Measurements from ENCODE around the gene PKHD1. TPM values are rescaled to one million over a fixed set of nuclear protein-coding genes. Genes with fewer than 3 reads are reported as not detected.

Gene PKHD1
- total RNA-seq, 2 donors from 2014 or later: 33.3 to 53.4 TPM

- no peaks in the 10 kb centered on the region for H3K36me3 ChIP-seq (replicated peaks in 1 of 2; ENCODE audit: insufficient read depth in 1 of 2, low read depth in 2 of 2)
- H3K4me1 ChIP-seq: peaks cover 29% of the 10 kb centered on the region
- no peak for TF ChIP-seq POLR2A (IDR thresholded peaks at IDR 0.05)
- no peak for TF ChIP-seq CTCF (IDR thresholded peaks at IDR 0.05)
- H3K4me3 ChIP-seq: no peak overlapping the region
- no peak for ATAC-seq
- peak overlapping the region in 1 of 4 donors; percentile 81 for H3K27ac ChIP-seq
- no peaks in the 10 kb centered on the region for H3K9me3 ChIP-seq
- H3K27me3 ChIP-seq: no peaks in the 10 kb centered on the region
- no peak for DNase-seq
- intact Hi-C loops (cut with DNase I): no loop called here
Observed at GRCh38 chr6:52126231-52126630, 38.8 kb upstream of the PKHD1 start.

GRCh38 chr6:52125572-52125971 lies 38.2 kb upstream of the PKHD1 start:
- ATAC-seq: no peak
- H3K36me3 ChIP-seq (replicated peaks in 1 of 2; ENCODE audit: insufficient read depth in 1 of 2, low read depth in 2 of 2): no peaks in the 10 kb centered on the region
- peak overlapping the region in 3 of 4 donors; percentile 45 to 81 (median 74) for H3K27ac ChIP-seq
- intact Hi-C loops (cut with DNase I): no loop called here
- peaks cover 29% of the 10 kb centered on the region for H3K4me1 ChIP-seq
- no peaks in the 10 kb centered on the region for H3K9me3 ChIP-seq
- no peak overlapping the region for H3K4me3 ChIP-seq
- no peak for DNase-seq
- TF ChIP-seq POLR2A (IDR thresholded peaks at IDR 0.05) (no peak), CTCF (IDR thresholded peaks at IDR 0.05) (no peak)
- 27 to 37% methylated on average over 1 of the region's 1 CpG for WGBS, 2 donors
- H3K27me3 ChIP-seq: no peaks in the 10 kb centered on the region

GRCh38 chr6:52125139-52125538 lies 37.7 kb upstream of the PKHD1 start:
- H3K27ac ChIP-seq: peak overlapping the region in 3 of 4 donors; percentile 45 to 81 (median 74)
- TF ChIP-seq POLR2A (IDR thresholded peaks at IDR 0.05) (no peak), CTCF (IDR thresholded peaks at IDR 0.05) (no peak)
- DNase-seq (peak; percentile 19 to 62 (median 33)), ATAC-seq (peak; percentile 83)
- no peaks in the 10 kb centered on the region for H3K27me3 ChIP-seq
- peaks cover 29% of the 10 kb centered on the region for H3K4me1 ChIP-seq
- WGBS, 2 donors: 19 to 24% methylated on average over 3 of the region's 3 CpGs
- H3K9me3 ChIP-seq: no peaks in the 10 kb centered on the region
- intact Hi-C loops (cut with DNase I): no loop called here
- no peaks in the 10 kb centered on the region for H3K36me3 ChIP-seq (replicated peaks in 1 of 2; ENCODE audit: insufficient read depth in 1 of 2, low read depth in 2 of 2)
- H3K4me3 ChIP-seq: no peak overlapping the region

GRCh38 chr6:52124126-52125121 lies 37.0 kb upstream of the PKHD1 start:
- H3K9me3 ChIP-seq: no peaks in the 10 kb centered on the region

More at GRCh38 chr6:52124126-52125121, 37.0 kb upstream of the PKHD1 start:
- no peak for TF ChIP-seq CTCF (IDR thresholded peaks at IDR 0.05)
- no peak for TF ChIP-seq POLR2A (IDR thresholded peaks at IDR 0.05)
- DNase-seq (no peak), ATAC-seq (peak; percentile 59)
- Histone ChIP-seq H3K27me3 (no peaks in the 10 kb centered on the region), H3K4me1 (peaks cover 29% of the 10 kb centered on the region), H3K4me3 (no peak overlapping the region), H3K27ac (peak overlapping the region in 3 of 4 donors; percentile 45 to 81 (median 74)), H3K36me3 (replicated peaks in 1 of 2; ENCODE audit: insufficient read depth in 1 of 2, low read depth in 2 of 2) (no peaks in the 10 kb centered on the region)
- intact Hi-C loops (cut with DNase I): no loop called here
- 54 to 57% methylated on average over 3 of the region's 3 CpGs for WGBS, 2 donors

Measured in body of pancreas (tissue), 4 donors.